Ovary (tissue), 9 donors: ENCODE data around the gene COX6A1. TPM values are rescaled to one million over a fixed set of nuclear protein-coding genes. Genes with fewer than 3 reads are reported as not detected.

Experiments
- DNase-seq, 5 donors: peaks; one replicate each; pipeline ENCODE4 v3.0.0-alpha.2; 2019 to 2020
- H3K27ac ChIP-seq, 2 donors: fragments of 200-600 bp; one replicate each; pipeline versions ENCODE4 v1.5.1 to v1.8.0; 2019 to 2022
- H3K27me3 ChIP-seq: fragments of 200-600 bp; one replicate; pipeline ENCODE4 v1.8.0; 2022
- H3K36me3 ChIP-seq: fragments of 200-600 bp; sonication (generic); one replicate; pipeline ENCODE4 v1.5.1; 2019
- H3K4me1 ChIP-seq: one replicate; pipeline ENCODE4 v1.8.1; 2013; ENCODE audit warnings: mild to moderate bottlenecking, moderate library complexity; ENCODE audit not compliant: insufficient read depth
- H3K4me3 ChIP-seq: fragments of 200-600 bp; sonication (generic); one replicate; pipeline ENCODE4 v1.5.1; 2017
- H3K9me3 ChIP-seq, 2 donors: fragments of 200-600 bp in 1 of 2; sonication (generic) in 1 of 2; one replicate each; pipeline versions ENCODE4 v1.5.1 to v1.8.1; 2013 to 2019; ENCODE audit warnings: mild to moderate bottlenecking in 1 of 2, moderate library complexity in 1 of 2
- EP300 ChIP-seq: sonication (generic); formaldehyde crosslinking; IDR thresholded peaks from one replicate; pipeline ENCODE4 v1.6.1; 2017; ENCODE audit warnings: antibody characterized with exemption
- POLR2A ChIP-seq: fragments of 450-650 bp; IDR thresholded peaks from one replicate; pipeline ENCODE4 v1.6.1; 2017; ENCODE audit warnings: antibody characterized with exemption, mild to moderate bottlenecking, moderate library complexity
- WGBS, 3 donors: extraction: QIAGEN DNeasy Blood & Tissue Kit in 1 of 3; methylation state at CpG; one replicate each; pipeline versions ENCODE4 v1.1.5 to v1.1.7; 2013 to 2017; 5-methylcytosine and 5-hydroxymethylcytosine counted together
- intact Hi-C, 4 donors: fragments of 100-400 bp; cut with DNase I; formaldehyde crosslinking; loops; one replicate each; pipeline versions ENCODE4 v1.11.0 to v1.15.1; 2022 to 2023
- polyA plus RNA-seq, 2 donors: library from polyadenylated mRNA; stranded (reverse); fragments of 200-250 nt in 1 of 2; fragments of 350-450 nt in 1 of 2; fragmentation: Illumina TruSeq in 1 of 2; extraction: RNeasy Lipid Tissue Mini Kit (QIAGEN cat#74804) in 1 of 2; gene quantifications; one replicate each; pipeline ENCODE4 v1.2.3, GENCODE V29; 2013 to 2014
- total RNA-seq, 7 donors: library from RNA; depleted of rRNA in 2 of 7; stranded (reverse); fragments of >200 nt in 2 of 7; fragmentation: NEBNext Ultra II Directional in 3 of 7; extraction: Animal tissue kit (Norgen Biotek cat#: 25700) in 3 of 7; gene quantifications; one replicate each; pipeline versions ENCODE4 v1.1.0 to v1.2.4, GENCODE V29; 2016 to 2023
- TF ChIP-seq, protein P1 (sequence below), 3 donors: fragments of 450-650 bp in 2 of 3; fragments of 200-600 bp in 1 of 3; IDR thresholded peaks; one replicate each; pipeline versions ENCODE4 v1.5.1 to v1.8.0; 2016 to 2022; ENCODE audit warnings: antibody characterized with exemption in 3 of 3, mild to moderate bottlenecking in 1 of 3
- donor health status: DM: no; HTN: no; CAD: no; lungs with moderate emphysema.
- donor health status: DM: no; HTN: no; CAD: no.
- donor health status: Bipolar disorder and iron deficiency.
- donor health status: DM: yes; HTN: yes; CAD: no.
- donor health status: DM: no; HTN: no; CAD: no.
- donor health status: DM: yes; HTN: yes; CAD: no.

Gene COX6A1
- total and polyA plus RNA-seq, 9 donors = 182 to 633 (median 208) TPM

DNA sequence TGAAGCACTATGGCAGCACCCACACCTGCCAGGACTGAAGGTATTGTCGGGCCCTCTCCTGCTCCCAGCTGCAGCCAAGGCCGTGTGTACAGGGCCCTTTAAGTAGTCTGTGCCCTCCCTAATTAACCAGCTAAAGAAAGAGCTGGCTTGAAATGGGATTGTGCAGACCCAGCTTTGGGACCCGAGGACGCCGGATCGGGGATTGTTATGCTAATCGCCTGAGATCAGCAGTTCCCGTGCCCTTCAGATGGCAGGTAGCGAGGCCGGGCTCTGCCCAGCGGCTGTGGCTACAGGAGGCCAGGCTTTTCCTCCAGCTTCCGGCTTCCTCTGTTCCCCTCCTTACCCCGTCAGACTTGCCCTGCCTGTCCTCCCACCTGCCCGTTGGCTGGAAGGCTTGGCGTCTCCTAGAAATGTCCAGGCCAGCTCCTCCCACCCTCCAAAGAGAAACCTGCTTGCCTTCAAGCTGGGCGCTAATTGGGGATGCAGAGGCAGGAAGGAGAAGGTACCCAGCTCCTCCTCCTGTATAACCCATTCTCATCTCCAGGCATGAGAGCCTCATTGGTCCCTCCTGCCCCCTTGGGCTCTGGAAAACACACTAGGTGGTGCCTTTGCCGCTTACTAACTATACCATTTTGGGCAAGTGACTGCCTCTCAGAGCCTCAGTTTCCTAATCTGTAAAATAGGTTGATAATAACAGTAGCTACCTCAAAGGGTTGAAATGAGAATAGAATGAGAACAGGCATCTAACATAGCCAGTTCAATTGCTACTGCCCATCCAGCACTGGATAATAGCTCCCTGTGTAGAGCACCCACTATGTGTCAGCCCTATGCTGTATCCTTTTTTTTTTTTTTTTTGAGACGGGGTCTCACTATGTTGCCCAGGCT, 43.2 kb upstream of the COX6A1 start:
- DNase-seq = no peak
- WGBS, 3 donors = 15 to 23% (median 21%) methylated on average over 18 of the region's 18 CpGs

DNA sequence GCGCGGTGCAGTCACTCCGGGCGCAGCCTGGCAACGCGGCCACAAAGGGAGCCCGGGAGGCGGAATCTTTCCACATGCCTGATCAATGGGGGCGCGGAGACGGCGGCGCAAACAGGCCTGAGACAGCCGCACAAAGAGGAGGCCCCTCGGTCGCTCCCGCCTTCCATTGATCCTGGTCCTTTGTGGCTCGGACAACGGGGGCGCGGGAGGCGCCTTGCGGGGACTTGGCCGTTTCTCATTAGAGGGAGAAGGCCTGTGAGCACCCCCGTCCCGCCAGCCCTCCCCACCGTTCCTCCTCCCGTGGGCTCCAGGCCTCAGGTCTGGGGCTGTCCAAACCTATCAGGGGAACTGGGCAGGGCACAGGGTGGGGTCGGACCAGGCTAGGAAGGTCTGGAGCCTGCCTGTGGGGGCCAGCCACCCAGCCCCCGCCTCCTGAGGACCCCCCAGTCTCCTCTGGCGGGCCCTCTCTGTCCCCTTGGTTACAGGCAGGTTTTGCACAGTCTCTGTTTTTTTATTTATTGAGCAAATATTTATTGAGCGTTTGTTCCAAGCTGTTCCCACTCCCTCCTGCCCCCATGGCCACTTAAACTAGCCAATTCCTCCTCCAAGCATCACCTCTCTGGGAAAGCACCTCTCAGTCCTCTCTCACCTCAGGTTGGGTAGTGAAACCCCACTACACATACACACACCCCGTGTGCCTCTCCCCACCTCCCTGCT, 39.9 kb upstream of the COX6A1 start:
- no peaks in the 10 kb centered on the region for H3K36me3 ChIP-seq
- DNase-seq = no peak
- H3K4me3 ChIP-seq = no peak overlapping the region
- WGBS, 3 donors = 33 to 49% (median 39%) methylated on average over 32 to 33 of the region's 33 CpGs
- intact Hi-C loops = no loop called here
- H3K27ac ChIP-seq = no peak overlapping the region
- no peaks in the 10 kb centered on the region for H3K4me1 ChIP-seq
- TF ChIP-seq EP300 = no peak
- TF ChIP-seq, protein P1, sequence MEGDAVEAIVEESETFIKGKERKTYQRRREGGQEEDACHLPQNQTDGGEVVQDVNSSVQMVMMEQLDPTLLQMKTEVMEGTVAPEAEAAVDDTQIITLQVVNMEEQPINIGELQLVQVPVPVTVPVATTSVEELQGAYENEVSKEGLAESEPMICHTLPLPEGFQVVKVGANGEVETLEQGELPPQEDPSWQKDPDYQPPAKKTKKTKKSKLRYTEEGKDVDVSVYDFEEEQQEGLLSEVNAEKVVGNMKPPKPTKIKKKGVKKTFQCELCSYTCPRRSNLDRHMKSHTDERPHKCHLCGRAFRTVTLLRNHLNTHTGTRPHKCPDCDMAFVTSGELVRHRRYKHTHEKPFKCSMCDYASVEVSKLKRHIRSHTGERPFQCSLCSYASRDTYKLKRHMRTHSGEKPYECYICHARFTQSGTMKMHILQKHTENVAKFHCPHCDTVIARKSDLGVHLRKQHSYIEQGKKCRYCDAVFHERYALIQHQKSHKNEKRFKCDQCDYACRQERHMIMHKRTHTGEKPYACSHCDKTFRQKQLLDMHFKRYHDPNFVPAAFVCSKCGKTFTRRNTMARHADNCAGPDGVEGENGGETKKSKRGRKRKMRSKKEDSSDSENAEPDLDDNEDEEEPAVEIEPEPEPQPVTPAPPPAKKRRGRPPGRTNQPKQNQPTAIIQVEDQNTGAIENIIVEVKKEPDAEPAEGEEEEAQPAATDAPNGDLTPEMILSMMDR (IDR thresholded peaks at IDR 0.05) = no peak
- no peak for TF ChIP-seq POLR2A
- no peaks in the 10 kb centered on the region for H3K9me3 ChIP-seq
- H3K27me3 ChIP-seq = no peaks in the 10 kb centered on the region

More for the DNA sequence above, 43.2 kb upstream of the COX6A1 start:
- Histone ChIP-seq H3K27ac (no peak overlapping the region), H3K27me3 (no peaks in the 10 kb centered on the region), H3K4me1 (no peaks in the 10 kb centered on the region), H3K9me3 (no peaks in the 10 kb centered on the region), H3K36me3 (no peaks in the 10 kb centered on the region), H3K4me3 (no peak overlapping the region)
- intact Hi-C loops = no loop called here
- no peak for TF ChIP-seq EP300
- TF ChIP-seq, protein P1 (IDR thresholded peaks at IDR 0.05) = no peak

GRCh38 chr12:120399531-120399930, 38.4 kb upstream of the COX6A1 start:
- Histone ChIP-seq H3K9me3 (no peaks in the 10 kb centered on the region), H3K27me3 (no peaks in the 10 kb centered on the region), H3K27ac (no peak overlapping the region), H3K4me1 (no peaks in the 10 kb centered on the region), H3K36me3 (no peaks in the 10 kb centered on the region), H3K4me3 (no peak overlapping the region)
- no peak for DNase-seq
- intact Hi-C loops = no loop called here
- WGBS, 3 donors = 68 to 69% (median 68%) methylated on average over 5 of the region's 5 CpGs
- TF ChIP-seq POLR2A = no peak
- TF ChIP-seq, protein P1 (IDR thresholded peaks at IDR 0.05) = no peak
- no peak for TF ChIP-seq EP300

DNA sequence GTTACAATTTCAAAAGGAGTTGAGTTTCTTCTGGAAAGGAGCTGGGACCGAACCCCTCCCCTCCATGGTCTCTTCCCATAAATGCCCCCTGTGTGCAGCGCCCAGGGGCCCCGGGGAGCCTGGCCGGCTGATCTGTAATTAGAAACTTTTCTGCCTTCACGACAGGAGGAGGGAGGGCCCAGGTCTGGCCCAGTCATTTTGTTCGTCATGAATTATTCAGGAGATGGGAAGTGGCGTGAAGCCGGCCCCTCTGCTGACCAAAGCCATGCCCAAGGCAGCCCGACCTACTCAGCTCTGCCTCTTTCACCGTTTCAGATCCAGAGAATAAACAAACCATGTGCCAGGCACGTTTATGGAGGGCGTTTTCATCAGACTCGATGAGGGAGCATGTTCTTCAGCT, 35.7 kb upstream of the COX6A1 start:
- WGBS, 3 donors = 28 to 30% (median 28%) methylated on average over 13 of the region's 13 CpGs
- H3K36me3 ChIP-seq = no peaks in the 10 kb centered on the region

More for the DNA sequence above, 35.7 kb upstream of the COX6A1 start:
- Histone ChIP-seq H3K4me3 (no peak overlapping the region), H3K27ac (no peak overlapping the region), H3K4me1 (no peaks in the 10 kb centered on the region), H3K27me3 (no peaks in the 10 kb centered on the region), H3K9me3 (no peaks in the 10 kb centered on the region)
- intact Hi-C loops = no loop called here
- DNase-seq = no peak
- TF ChIP-seq, protein P1 (IDR thresholded peaks at IDR 0.05) = no peak
- TF ChIP-seq POLR2A (no peak), EP300 (no peak)
